GM18511 (cell line): ENCODE data around the gene PRKAR1B.
"Not testable (repeated sequence)": the region's sequence is repeated elsewhere in the genome, so short reads cannot be mapped to it uniquely, and the experiment has no call there.

ENCODE experiments used
- ATAC-seq: cut with Tn5 transposase; IDR thresholded peaks from one replicate; pipeline ENCODE4 v1.9.1; 2021; ENCODE audit warnings: mild to moderate bottlenecking, moderate library complexity; ENCODE audit not compliant: unreplicated experiment

PRKAR1B gene

GRCh38 chr7:651032-651728 lies 75.9 kb downstream of the PRKAR1B start:
- no peak for ATAC-seq

- ATAC-seq, result no peak
Observed at GRCh38 chr7:650339-651031, 76.6 kb downstream of the PRKAR1B start.

GRCh38 chr7:646951-647350 lies 80.1 kb downstream of the PRKAR1B start:
- no peak for ATAC-seq

- no peak for ATAC-seq
Observed at GRCh38 chr7:646487-646886, 80.6 kb downstream of the PRKAR1B start.

- ATAC-seq, result no peak
Observed at GRCh38 chr7:645606-646005, 81.5 kb downstream of the PRKAR1B start.

- ATAC-seq, result no peak
Observed at GRCh38 chr7:644381-645305, 82.4 kb downstream of the PRKAR1B start.

GRCh38 chr7:641966-642365 lies 85.1 kb downstream of the PRKAR1B start:
- no peak for ATAC-seq

GRCh38 chr7:641269-641671 lies 85.8 kb downstream of the PRKAR1B start:
- no peak for ATAC-seq

GRCh38 chr7:638256-639011 lies 88.6 kb downstream of the PRKAR1B start:
- no peak for ATAC-seq

- ATAC-seq, result no peak
Observed at GRCh38 chr7:637826-638225, 89.3 kb downstream of the PRKAR1B start.

- ATAC-seq, result no peak
Observed at GRCh38 chr7:636396-636795, 90.7 kb downstream of the PRKAR1B start.

- ATAC-seq, result not testable (repeated sequence)
Observed at GRCh38 chr7:635687-636382, 91.2 kb downstream of the PRKAR1B start.

GRCh38 chr7:635227-635626 lies 91.9 kb downstream of the PRKAR1B start:
- ATAC-seq, result no peak

- no peak for ATAC-seq
Observed at GRCh38 chr7:633381-634018, 93.6 kb downstream of the PRKAR1B start.

GRCh38 chr7:632831-633210 lies 94.3 kb downstream of the PRKAR1B start:
- no peak for ATAC-seq

GRCh38 chr7:631964-632830 lies 94.9 kb downstream of the PRKAR1B start:
- ATAC-seq, result no peak

GRCh38 chr7:631291-631711 lies 95.8 kb downstream of the PRKAR1B start:
- no peak for ATAC-seq

- ATAC-seq, result no peak
Observed at GRCh38 chr7:630539-630938, 96.5 kb downstream of the PRKAR1B start.

GRCh38 chr7:630111-630511 lies 97.0 kb downstream of the PRKAR1B start:
- no peak for ATAC-seq
